ENCODE results near the gene BCAM. TPM values are rescaled to one million over a fixed set of nuclear protein-coding genes. Genes with fewer than 3 reads are reported as not detected.

BCAM gene
- total and polyA plus RNA-seq, 2 donors (not counting 3 experiments of a cell fraction or from before 2014, with no cell fraction given), result 23.9 to 28.5 TPM

DNA sequence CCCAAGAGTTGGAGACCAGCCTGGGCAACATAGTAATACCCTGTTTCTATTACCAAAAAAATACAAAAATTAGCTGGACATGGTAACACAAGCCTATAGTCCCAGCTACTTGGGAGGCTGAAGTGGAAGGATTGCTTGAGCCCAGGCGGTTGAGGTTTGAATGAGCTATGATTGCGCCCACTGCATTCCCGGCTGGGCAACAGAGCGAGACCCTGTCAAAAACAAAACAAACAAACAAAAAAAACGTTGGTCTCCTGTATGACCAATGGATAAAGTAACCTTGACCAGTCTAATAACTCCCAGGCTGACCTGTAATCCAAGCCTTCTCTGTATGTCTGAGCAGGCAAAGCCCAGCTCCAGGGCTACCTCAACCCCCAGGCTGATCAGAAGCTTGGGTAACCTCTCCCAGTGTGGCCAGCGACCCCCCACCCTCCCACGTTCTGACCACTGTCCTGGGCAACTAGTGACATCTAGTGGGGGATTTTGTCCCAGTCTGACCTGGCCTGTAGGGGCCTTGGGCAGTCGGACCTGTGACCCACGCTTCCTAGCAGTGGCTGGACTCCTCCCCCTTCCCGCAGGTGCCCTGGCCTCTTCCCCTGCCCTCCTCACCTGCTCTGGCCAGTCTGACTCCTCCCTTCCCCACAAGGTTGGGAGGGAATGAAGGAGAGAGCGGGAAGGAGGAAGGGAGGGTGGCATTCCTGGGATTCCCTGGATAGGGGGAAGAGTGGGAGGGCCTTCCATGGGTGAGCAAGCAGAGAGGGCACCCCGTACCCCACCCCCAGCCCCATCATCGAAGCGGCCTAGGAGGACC is 1.0 kb upstream of the BCAM start:
- H3K36me3 ChIP-seq (ENCODE audit: control insufficient read depth in 2 of 2, extremely low read depth in 1 of 2, insufficient read depth in 2 of 2, low read length in 2 of 2), result peaks cover 0 to 2% of the 10 kb centered on the region in 2 experiments
- no peak overlapping the region for H2AFZ ChIP-seq (ENCODE audit: low read depth, low read length)
- FAIRE-seq (peak; percentile 91), DNase-seq (ENCODE audit: low read depth, low spot score) (peak; percentile 60)
- no peak overlapping the region for H3K27ac ChIP-seq (ENCODE audit: insufficient read depth, low read depth, low read length)
- ChIA-PET CTCF (interaction anchor here (0.7 to 4.2 kb wide), 19 partner anchors 9 to 237 kb away, joined by 3 to 57 read pairs (median 5); partner anchors contain the start of gene NECTIN2), POLR2A (interaction anchor here (0.9 kb wide), 1 partner anchor 284 kb away, joined by 3 read pairs; no protein-coding TSS in a partner anchor)
- no peaks in the 10 kb centered on the region for H3K79me2 ChIP-seq (ENCODE audit: control insufficient read depth, insufficient read depth, low read length)
- no peaks in the 10 kb centered on the region for H3K9me3 ChIP-seq (replicated peaks; ENCODE audit: control insufficient read depth, insufficient read depth, low read length)
- no peaks in the 10 kb centered on the region for H3K9me1 ChIP-seq (replicated peaks; ENCODE audit: control insufficient read depth, extremely low read depth, insufficient read depth, low read length)
- H3K4me1 ChIP-seq (ENCODE audit: control insufficient read depth, extremely low read depth, insufficient read depth, low read length), result peaks cover 16% of the 10 kb centered on the region
- intact Hi-C loops (cut with micrococcal nuclease), result loop anchor here (1.0 to 10.0 kb wide), 4 partner anchors 37 to 147 kb away; partner anchors contain the start of gene CLPTM1
- H3K27me3 ChIP-seq (ENCODE audit: control insufficient read depth in 2 of 2, insufficient read depth in 2 of 2, low read length in 2 of 2), result no peaks in the 10 kb centered on the region
- dilution Hi-C loops (cut with MboI; ENCODE audit: extremely low pct_ligation_motif_present, low sequenced_read_pairs), result no loop called here
- H4K20me1 ChIP-seq (replicated peaks; ENCODE audit: control insufficient read depth, extremely low read depth, insufficient read depth, low read length), result no peaks in the 10 kb centered on the region
- H3K9ac ChIP-seq (replicated peaks; ENCODE audit: extremely low read depth, insufficient read depth, low read length), result no peak overlapping the region
- H3K4me3 ChIP-seq (replicated peaks in 1 of 3; ENCODE audit: insufficient read depth in 1 of 3, low read depth in 1 of 3, low read length in 3 of 3), result no peak overlapping the region
- BruUV-seq (replicated peaks), result no TSS peak
- no peak for TF ChIP-seq JUN (IDR thresholded peaks at IDR 0.05; ENCODE audit: borderline replicate concordance, insufficient read depth, insufficient read length, low read depth)
- TF ChIP-seq, protein P1, sequence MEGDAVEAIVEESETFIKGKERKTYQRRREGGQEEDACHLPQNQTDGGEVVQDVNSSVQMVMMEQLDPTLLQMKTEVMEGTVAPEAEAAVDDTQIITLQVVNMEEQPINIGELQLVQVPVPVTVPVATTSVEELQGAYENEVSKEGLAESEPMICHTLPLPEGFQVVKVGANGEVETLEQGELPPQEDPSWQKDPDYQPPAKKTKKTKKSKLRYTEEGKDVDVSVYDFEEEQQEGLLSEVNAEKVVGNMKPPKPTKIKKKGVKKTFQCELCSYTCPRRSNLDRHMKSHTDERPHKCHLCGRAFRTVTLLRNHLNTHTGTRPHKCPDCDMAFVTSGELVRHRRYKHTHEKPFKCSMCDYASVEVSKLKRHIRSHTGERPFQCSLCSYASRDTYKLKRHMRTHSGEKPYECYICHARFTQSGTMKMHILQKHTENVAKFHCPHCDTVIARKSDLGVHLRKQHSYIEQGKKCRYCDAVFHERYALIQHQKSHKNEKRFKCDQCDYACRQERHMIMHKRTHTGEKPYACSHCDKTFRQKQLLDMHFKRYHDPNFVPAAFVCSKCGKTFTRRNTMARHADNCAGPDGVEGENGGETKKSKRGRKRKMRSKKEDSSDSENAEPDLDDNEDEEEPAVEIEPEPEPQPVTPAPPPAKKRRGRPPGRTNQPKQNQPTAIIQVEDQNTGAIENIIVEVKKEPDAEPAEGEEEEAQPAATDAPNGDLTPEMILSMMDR (IDR thresholded peaks at IDR 0.05; ENCODE audit: extremely low read depth in 1 of 2, insufficient read depth in 1 of 2, low read depth in 1 of 2, low read length in 2 of 2), result peak; percentile 45 to 61
- no peak overlapping the region for H3K4me2 ChIP-seq (ENCODE audit: insufficient read depth, low read length)

Data from endothelial cell of umbilical vein (primary cell).